Panc1 (cell line): ENCODE data around the gene THTPA. TPM values are rescaled to one million over a fixed set of nuclear protein-coding genes. Genes with fewer than 3 reads are reported as not detected.
A peak's percentile ranks its signal among the peaks of the same experiment; 100 is the strongest.

ENCODE experiments used
- ATAC-seq: fragments of 200-7000 bp; cut with Tn5 transposase; 2 replicates; pipeline ENCODE4 v1.9.1; 2020; ENCODE audit warnings: mild to moderate bottlenecking, moderate library complexity
- BruUV-seq: library from RNA; stranded (reverse); fragments of 400-500 nt; replicated peaks from 2 replicates; lab custom pipeline; 2021; lab: Mats Ljungman, UMichigan
- CTCF ChIA-PET: fragments of 300-600 bp; sonication (Branson Sonifier 250); formaldehyde crosslinking; loops from one replicate; lab custom pipeline; 2022; ENCODE audit warnings: antibody characterized with exemption; lab: Charles Lee
- POLR2A ChIA-PET: fragments of 300-600 bp; sonication (Branson Sonifier 250); formaldehyde crosslinking; loops from one replicate; lab custom pipeline; 2022; ENCODE audit warnings: antibody characterized with exemption; lab: Charles Lee
- DNase-seq: peaks from one replicate; pipeline ENCODE4 v3.0.0-alpha.2; 2010; ENCODE audit warnings: low read depth, low spot score
- H3K27ac ChIP-seq: 2 replicates; pipeline ENCODE4 v1.5.1; 2011; ENCODE audit warnings: mild to moderate bottlenecking, low read length, inconsistent platforms
- H3K27me3 ChIP-seq: fragments of 200-500 bp; sonication (Bioruptor generic); 2 replicates; pipeline ENCODE4 v1.6.0; 2014; ENCODE audit warnings: low read length, inconsistent platforms; ENCODE audit not compliant: control insufficient read depth, insufficient read depth
- H3K36me3 ChIP-seq: fragments of 200-500 bp; sonication (Bioruptor generic); 2 replicates; pipeline ENCODE4 v1.5.1; 2014; ENCODE audit warnings: inconsistent platforms, mild to moderate bottlenecking, low read length, moderate library complexity; ENCODE audit not compliant: control insufficient read depth, insufficient read depth
- H3K4me1 ChIP-seq: 2 replicates; pipeline ENCODE4 v1.5.1; 2011; ENCODE audit warnings: inconsistent platforms, mild to moderate bottlenecking, low read length, moderate library complexity; ENCODE audit not compliant: control insufficient read depth, insufficient read depth
- H3K4me3 ChIP-seq, 2 experiments: 2 replicates each; pipeline ENCODE4 v1.5.1; 2011 to 2012; ENCODE audit warnings: low read depth in 2 of 2, low read length in 2 of 2, mild to moderate bottlenecking in 2 of 2, inconsistent platforms in 1 of 2, moderate library complexity in 1 of 2
- H3K9me3 ChIP-seq: fragments of 200-500 bp; sonication (Bioruptor generic); 2 replicates; pipeline ENCODE4 v1.5.1; 2014; ENCODE audit warnings: low read depth, mild to moderate bottlenecking, inconsistent platforms, low read length, moderate library complexity; ENCODE audit not compliant: control insufficient read depth, insufficient read depth
- CTCF ChIP-seq: fragments of 450-650 bp; IDR thresholded peaks from 2 replicates; pipeline ENCODE4 v1.5.1; 2017; ENCODE audit warnings: mild to moderate bottlenecking
- POLR2AphosphoS5 ChIP-seq: IDR thresholded peaks from 2 replicates; pipeline ENCODE4 v1.6.1; 2012; ENCODE audit warnings: mild to moderate bottlenecking, low read depth, low read length, moderate library complexity
- SIN3A ChIP-seq: IDR thresholded peaks from 2 replicates; pipeline ENCODE4 v1.6.1; 2012; ENCODE audit warnings: low read depth, mild to moderate bottlenecking, low read length, moderate library complexity, borderline replicate concordance; ENCODE audit not compliant: insufficient read depth
- TCF7L2 ChIP-seq: IDR thresholded peaks from 2 replicates; pipeline ENCODE4 v1.6.1; 2011; ENCODE audit warnings: mild to moderate bottlenecking, low read depth, low read length, inconsistent platforms
- in situ Hi-C: cut with HindIII; loops from 2 replicates; pipeline ENCODE4 v1.10.0; 2016; ENCODE audit warnings: low sequenced_read_pairs, low pct_unique_long_range_greater_than_20kb
- intact Hi-C: fragments of 100-400 bp; cut with micrococcal nuclease; formaldehyde crosslinking; loops from one replicate; pipeline ENCODE4 v1.10.0; 2022; ENCODE audit not compliant: unreplicated experiment
- total RNA-seq: library from RNA; stranded (reverse); gene quantifications from one replicate; pipeline ENCODE4 v1.2.1, GENCODE V29; 2021; ENCODE audit not compliant: unreplicated experiment
- TF ChIP-seq, protein P1 (sequence below), 2 experiments: IDR thresholded peaks; 2 replicates each; pipeline ENCODE4 v1.6.1; 2011 to 2012; ENCODE audit warnings: low read depth in 2 of 2, control low read depth in 1 of 2, low read length in 1 of 2, mild to moderate bottlenecking in 1 of 2, moderate library complexity in 1 of 2; ENCODE audit not compliant: insufficient read depth in 1 of 2

Gene THTPA
- total RNA-seq, 1 experiment from 2014 or later = 13.3 TPM

- intact Hi-C loops = no loop called here
- TF ChIP-seq SIN3A (no peak), POLR2AphosphoS5 (no peak), TCF7L2 (no peak), CTCF (no peak)
- TF ChIP-seq, protein P1, sequence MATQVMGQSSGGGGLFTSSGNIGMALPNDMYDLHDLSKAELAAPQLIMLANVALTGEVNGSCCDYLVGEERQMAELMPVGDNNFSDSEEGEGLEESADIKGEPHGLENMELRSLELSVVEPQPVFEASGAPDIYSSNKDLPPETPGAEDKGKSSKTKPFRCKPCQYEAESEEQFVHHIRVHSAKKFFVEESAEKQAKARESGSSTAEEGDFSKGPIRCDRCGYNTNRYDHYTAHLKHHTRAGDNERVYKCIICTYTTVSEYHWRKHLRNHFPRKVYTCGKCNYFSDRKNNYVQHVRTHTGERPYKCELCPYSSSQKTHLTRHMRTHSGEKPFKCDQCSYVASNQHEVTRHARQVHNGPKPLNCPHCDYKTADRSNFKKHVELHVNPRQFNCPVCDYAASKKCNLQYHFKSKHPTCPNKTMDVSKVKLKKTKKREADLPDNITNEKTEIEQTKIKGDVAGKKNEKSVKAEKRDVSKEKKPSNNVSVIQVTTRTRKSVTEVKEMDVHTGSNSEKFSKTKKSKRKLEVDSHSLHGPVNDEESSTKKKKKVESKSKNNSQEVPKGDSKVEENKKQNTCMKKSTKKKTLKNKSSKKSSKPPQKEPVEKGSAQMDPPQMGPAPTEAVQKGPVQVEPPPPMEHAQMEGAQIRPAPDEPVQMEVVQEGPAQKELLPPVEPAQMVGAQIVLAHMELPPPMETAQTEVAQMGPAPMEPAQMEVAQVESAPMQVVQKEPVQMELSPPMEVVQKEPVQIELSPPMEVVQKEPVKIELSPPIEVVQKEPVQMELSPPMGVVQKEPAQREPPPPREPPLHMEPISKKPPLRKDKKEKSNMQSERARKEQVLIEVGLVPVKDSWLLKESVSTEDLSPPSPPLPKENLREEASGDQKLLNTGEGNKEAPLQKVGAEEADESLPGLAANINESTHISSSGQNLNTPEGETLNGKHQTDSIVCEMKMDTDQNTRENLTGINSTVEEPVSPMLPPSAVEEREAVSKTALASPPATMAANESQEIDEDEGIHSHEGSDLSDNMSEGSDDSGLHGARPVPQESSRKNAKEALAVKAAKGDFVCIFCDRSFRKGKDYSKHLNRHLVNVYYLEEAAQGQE (IDR thresholded peaks at IDR 0.05; ENCODE audit: insufficient read depth in 1 of 2, low read depth in 2 of 2, low read length in 1 of 2) = no peak
- Histone ChIP-seq H3K27me3 (no peaks in the 10 kb centered on the region), H3K4me1 (no peaks in the 10 kb centered on the region), H3K36me3 (no peaks in the 10 kb centered on the region), H3K9me3 (no peaks in the 10 kb centered on the region), H3K4me3 (no peak overlapping the region), H3K27ac (no peak overlapping the region)
- DNase-seq (no peak), ATAC-seq (0 out of 2 replicates have a peak, but pooled peaks have one; percentile 30)
- ChIA-PET CTCF (no interaction called here), POLR2A (no interaction called here)
- BruUV-seq = no TSS peak
- in situ Hi-C loops = no loop called here
These were observed 32.6 kb upstream of the THTPA start for GRCh38 chr14:23523229-23524016.

- CTCF ChIA-PET = interaction anchor here (0.6 kb wide), 1 partner anchor 908 kb away, joined by 3 read pairs; no protein-coding TSS in a partner anchor
These were observed 31.1 kb upstream of the THTPA start for GRCh38 chr14:23524954-23525353.

More at GRCh38 chr14:23524954-23525353, 31.1 kb upstream of the THTPA start:
- Histone ChIP-seq H3K4me1 (no peaks in the 10 kb centered on the region), H3K9me3 (no peaks in the 10 kb centered on the region), H3K4me3 (no peak overlapping the region), H3K27me3 (no peaks in the 10 kb centered on the region), H3K36me3 (no peaks in the 10 kb centered on the region), H3K27ac (no peak overlapping the region)
- no peak for ATAC-seq
- no peak for DNase-seq
- POLR2A ChIA-PET = no interaction called here
- no peak for TF ChIP-seq CTCF
- TF ChIP-seq POLR2AphosphoS5 = no peak
- TF ChIP-seq SIN3A = no peak
- no peak for TF ChIP-seq TCF7L2
- TF ChIP-seq, protein P1 (IDR thresholded peaks at IDR 0.05; ENCODE audit: insufficient read depth in 1 of 2, low read depth in 2 of 2, low read length in 1 of 2) = no peak
- BruUV-seq = no TSS peak
- intact Hi-C loops = no loop called here
- in situ Hi-C loops = no loop called here
